Activated T-cell treated with anti-CD3 and anti-CD28 coated beads, Interleukin-2, amount 50 U/mL, for 48 hours (primary cell): Measurements from ENCODE around the gene LTBP4.
"Not testable (repeated sequence)": the region's sequence is repeated elsewhere in the genome, so short reads cannot be mapped to it uniquely, and the experiment has no call there.

ENCODE experiments used
- DNase-seq, 2 experiments: peaks; one replicate each; pipeline ENCODE4 v3.0.0-alpha.2; 2020

The LTBP4 gene, protein sequence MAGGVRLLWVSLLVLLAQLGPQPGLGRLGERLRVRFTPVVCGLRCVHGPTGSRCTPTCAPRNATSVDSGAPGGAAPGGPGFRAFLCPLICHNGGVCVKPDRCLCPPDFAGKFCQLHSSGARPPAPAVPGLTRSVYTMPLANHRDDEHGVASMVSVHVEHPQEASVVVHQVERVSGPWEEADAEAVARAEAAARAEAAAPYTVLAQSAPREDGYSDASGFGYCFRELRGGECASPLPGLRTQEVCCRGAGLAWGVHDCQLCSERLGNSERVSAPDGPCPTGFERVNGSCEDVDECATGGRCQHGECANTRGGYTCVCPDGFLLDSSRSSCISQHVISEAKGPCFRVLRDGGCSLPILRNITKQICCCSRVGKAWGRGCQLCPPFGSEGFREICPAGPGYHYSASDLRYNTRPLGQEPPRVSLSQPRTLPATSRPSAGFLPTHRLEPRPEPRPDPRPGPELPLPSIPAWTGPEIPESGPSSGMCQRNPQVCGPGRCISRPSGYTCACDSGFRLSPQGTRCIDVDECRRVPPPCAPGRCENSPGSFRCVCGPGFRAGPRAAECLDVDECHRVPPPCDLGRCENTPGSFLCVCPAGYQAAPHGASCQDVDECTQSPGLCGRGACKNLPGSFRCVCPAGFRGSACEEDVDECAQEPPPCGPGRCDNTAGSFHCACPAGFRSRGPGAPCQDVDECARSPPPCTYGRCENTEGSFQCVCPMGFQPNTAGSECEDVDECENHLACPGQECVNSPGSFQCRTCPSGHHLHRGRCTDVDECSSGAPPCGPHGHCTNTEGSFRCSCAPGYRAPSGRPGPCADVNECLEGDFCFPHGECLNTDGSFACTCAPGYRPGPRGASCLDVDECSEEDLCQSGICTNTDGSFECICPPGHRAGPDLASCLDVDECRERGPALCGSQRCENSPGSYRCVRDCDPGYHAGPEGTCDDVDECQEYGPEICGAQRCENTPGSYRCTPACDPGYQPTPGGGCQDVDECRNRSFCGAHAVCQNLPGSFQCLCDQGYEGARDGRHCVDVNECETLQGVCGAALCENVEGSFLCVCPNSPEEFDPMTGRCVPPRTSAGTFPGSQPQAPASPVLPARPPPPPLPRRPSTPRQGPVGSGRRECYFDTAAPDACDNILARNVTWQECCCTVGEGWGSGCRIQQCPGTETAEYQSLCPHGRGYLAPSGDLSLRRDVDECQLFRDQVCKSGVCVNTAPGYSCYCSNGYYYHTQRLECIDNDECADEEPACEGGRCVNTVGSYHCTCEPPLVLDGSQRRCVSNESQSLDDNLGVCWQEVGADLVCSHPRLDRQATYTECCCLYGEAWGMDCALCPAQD (N-terminal part only)

DNA sequence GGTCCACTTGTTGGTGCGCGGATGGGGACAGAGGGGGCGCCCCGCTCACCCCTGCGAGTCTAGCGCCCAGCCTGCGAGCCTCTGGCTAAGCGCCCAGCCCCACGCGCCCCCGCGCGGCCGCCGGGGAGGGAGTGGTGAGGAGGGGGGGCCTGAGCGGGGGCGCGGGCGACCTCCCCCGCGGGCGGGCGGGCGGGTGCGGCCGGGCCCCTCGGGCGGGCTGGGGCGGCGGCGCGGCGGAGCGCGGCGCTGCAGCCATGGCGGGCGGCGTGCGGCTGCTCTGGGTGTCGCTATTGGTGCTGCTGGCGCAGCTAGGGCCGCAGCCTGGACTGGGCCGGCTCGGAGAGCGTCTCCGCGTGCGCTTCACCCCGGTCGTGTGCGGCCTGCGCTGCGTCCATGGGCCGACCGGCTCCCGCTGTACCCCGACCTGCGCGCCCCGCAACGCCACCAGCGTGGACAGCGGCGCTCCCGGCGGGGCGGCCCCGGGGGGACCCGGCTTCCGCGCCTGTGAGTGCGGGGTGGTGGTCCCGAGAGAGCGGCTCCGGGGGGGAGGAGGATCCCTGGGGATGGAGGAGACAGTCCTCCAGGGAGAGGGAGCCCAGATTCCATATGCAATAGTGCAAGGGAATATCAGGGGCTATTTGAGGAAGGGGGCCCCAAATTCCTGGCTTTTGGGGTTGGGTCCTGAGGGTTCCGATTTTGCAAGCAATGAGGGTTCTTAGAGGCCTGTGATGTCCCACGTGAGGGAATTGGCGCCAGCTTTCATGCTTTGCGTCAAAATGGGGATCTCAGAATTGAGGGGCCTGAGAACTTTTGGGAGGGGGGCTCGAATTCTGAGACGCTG is at the start of gene LTBP4:
TSS of gene LTBP4 (plus strand) at position 236 of the 841 bp plus-strand sequence. CDS start at position 255, 19 bp downstream.
- DNase-seq = peak; percentile 54 to 58

DNA sequence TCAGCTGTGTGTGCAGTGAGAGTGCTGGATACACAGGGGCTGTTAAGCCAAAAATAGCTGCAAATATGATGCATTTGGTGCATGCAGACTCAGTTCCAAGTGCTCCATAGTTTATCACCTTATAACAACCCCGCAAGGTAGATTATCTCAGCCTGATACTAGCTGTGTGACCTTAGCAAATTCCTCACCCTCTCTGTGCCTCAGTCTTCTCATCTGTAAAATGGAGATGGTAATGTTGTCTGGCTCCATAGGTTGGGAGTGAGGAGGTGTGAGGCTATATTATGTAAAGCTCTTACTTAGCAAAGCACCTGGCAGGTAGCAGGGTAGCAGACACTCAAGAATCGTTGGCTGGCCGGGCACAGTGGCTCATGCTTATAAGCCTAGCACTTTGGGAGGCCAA is 48.3 kb upstream of the LTBP4 start:
- no peak for DNase-seq

DNA sequence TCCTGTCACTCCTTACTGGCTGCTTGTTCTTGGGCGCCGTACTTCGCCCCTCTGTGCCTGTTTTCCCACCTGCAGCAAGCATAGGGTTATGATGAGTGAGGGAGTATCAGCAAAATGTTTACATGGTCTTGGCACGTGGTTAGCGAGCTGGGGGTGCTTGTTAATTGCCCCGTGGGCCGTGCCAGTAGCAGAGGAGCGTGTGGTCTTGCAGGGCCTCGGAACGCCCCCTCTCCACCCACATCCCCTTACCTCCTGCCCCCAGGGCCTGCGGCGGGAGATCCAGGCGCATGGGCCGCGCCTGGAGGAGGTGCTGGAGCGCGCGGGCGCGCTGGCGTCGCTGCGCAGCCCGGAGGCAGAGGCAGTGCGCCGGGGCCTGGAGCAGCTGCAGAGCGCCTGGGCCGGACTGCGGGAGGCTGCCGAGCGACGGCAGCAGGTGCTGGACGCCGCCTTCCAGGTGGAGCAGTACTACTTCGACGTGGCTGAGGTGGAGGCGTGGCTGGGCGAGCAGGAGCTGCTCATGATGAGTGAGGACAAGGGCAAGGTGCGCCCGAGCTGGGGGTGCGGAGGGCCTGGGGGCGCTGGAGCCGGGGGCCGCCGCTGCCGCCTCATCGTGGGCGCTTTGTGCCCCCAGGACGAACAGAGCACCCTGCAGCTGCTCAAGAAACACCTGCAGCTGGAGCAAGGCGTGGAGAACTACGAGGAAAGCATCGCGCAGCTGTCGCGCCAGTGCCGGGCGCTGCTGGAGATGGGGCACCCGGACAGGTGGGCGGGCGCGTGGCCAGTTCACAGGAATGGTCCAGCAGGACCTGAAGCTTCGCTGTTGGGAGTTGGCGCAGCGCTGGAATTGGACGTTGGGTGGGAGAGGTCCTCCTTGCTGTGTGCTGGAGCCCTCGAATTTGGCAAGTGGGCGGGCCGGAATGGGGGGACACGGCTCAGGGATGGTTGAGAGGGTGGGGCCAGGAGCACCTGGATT is 47.0 kb upstream of the LTBP4 start:
- no peak for DNase-seq

DNA sequence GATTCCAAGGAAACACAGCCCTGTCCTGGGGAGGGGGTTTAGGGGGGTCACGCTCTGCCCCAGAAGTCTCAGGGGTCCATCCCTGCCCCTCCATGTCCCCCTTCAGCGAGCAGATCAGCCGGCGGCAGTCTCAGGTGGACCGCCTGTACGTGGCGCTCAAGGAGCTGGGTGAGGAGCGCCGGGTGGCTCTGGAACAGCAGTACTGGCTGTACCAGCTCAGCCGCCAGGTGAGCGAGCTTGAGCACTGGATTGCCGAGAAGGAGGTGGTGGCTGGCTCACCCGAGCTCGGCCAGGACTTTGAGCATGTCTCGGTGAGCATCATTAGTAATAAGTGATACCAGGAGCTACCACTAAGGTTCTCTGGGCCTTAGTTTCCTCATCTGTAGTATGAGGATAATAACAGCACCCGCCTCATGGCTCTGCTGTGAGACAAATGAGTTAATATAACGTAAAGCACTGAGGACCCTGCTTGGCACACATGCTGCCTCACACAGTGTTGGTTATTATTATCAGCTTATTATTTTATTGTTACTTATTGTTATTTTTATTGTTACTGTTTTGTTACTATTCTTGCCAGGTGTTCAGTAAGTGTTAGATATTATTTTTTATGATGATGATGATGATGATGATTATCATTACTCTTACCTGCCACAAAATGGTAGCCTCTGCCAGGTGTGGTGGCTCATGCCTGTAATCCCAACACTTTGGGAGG is 45.0 kb upstream of the LTBP4 start:
- no peak for DNase-seq

DNA sequence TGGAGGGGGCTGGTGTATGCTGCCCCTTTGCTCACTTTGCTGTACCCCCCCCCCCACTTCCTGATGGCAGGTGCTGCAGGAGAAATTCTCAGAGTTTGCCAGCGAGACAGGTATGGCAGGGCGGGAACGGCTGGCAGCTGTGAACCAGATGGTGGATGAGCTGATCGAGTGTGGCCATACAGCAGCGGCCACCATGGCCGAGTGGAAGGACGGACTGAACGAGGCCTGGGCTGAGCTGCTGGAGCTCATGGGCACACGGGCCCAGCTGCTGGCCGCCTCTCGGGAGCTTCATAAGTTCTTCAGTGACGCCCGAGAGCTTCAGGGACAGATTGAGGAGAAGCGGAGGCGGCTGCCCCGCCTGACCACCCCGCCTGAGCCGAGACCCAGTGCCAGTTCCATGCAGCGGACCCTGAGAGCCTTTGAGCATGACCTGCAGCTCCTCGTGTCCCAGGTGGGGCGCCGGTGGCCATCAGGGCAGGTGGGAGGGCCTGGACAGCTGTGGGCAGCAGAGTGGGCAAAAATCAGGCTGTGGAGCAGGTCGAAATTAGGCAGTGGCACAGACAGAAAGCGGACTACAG is 44.1 kb upstream of the LTBP4 start:
- DNase-seq = no peak

DNA sequence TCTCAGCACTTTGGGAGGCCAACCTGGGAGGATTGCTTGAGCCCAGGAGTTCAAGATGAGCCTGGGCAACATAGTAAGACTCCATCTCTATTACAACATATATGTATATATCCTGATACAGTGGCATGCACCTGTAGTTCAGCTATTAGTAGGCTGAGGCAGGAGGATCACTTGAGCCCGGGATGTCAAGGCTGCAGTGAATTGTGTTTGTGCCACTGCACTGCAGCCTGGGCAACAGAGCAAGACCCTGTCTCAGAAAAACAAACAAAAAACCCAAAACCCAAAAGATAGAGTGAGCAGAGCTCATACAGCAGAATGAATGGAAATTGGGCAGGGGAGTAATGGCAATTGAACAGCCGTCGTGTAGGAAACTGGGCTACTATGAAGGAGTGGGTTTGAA is 41.8 kb upstream of the LTBP4 start:
- no peak for DNase-seq

DNA sequence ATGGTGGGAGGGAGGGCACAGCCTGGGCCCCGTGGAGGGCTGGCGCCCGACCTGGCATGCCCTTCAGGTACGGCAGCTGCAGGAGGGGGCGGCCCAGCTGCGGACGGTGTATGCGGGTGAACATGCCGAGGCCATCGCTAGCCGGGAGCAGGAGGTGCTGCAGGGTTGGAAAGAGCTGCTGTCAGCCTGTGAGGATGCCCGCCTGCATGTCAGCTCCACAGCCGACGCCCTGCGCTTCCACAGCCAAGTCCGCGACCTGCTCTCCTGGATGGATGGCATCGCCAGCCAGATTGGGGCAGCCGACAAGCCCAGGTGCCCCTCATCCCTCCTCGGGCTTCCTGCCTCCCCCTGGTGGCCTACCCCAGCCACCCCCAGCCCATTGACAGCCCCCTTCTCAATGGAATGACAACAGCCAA is 41.1 kb upstream of the LTBP4 start:
- no peak for DNase-seq

DNA sequence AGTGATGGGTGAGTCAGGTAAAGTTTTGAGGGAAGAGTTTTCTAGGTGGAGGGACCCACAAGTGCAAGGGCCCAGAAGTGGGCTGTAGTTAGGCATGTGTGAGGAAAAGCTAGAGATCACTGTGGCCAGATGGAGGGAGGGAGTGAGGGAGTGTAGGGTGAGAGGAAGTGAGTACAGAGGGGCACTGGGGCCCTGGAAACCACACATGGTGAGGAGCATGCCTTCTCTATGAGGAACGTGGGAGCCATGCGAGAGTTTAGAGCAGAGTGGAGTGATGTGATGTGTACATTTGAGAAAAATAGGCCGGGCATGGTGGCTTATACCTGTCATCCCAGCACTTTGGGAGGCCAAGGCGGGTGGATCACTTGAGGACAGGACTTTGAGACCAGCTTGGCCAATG is 39.2 kb upstream of the LTBP4 start:
- DNase-seq = no peak

DNA sequence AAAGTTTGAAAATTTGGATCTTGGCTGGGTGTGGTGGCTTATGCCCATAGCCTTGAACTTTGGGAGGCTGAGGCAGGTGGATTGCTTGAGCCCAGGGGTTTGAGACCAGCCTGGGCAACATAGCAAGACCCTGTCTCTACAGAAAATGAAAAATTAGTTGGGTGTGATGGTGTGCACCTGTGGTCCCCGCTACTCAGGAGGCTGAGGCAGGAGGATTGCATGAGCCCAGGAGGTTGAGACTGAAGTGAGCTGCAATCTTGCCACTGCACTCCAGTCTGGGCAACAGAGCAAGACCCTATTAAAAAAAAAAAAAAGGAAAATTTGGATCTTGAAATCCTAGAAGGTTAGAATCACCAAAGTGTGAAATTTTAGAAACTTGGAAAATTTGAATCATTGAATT is 36.6 kb upstream of the LTBP4 start:
- DNase-seq = not testable (repeated sequence)

DNA sequence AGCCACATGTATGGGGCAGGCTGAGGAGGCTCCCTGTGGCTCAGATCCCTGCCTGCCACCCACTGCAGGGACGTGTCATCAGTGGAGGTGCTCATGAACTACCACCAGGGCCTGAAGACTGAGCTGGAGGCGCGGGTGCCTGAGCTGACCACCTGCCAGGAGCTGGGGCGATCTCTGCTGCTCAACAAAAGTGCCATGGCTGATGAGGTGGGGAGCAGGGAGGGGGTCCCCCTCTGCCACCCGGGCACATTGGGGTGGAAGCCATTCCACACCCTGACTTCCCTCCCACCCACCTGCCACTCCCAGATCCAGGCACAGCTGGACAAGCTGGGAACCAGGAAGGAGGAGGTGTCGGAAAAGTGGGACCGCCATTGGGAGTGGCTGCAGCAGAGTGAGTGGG is 35.8 kb upstream of the LTBP4 start:
- no peak for DNase-seq

DNA sequence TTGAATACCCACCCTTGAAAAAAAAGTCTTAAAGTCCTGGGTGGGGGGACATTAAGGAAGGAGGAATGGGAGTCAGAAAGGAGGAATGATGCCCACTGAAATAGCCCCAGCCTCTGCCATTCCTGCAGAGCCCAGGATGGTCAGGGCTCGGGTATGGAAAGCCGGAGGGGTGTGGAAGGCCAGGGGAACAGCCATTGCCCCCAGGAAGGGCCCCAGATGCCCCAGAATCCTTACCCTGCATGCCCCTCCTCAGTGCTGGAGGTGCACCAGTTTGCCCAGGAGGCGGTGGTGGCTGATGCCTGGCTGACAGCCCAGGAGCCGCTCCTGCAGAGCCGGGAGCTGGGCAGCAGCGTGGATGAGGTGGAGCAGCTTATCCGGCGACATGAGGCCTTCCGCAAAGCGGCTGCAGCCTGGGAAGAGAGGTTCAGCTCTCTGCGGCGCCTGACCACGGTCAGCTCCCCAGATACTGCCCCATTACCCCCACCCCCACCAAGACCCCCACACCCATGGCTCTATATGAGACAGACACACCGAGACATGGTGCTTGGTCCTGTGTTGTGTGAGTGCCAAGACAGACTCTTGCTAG is 35.2 kb upstream of the LTBP4 start:
- no peak for DNase-seq

DNA sequence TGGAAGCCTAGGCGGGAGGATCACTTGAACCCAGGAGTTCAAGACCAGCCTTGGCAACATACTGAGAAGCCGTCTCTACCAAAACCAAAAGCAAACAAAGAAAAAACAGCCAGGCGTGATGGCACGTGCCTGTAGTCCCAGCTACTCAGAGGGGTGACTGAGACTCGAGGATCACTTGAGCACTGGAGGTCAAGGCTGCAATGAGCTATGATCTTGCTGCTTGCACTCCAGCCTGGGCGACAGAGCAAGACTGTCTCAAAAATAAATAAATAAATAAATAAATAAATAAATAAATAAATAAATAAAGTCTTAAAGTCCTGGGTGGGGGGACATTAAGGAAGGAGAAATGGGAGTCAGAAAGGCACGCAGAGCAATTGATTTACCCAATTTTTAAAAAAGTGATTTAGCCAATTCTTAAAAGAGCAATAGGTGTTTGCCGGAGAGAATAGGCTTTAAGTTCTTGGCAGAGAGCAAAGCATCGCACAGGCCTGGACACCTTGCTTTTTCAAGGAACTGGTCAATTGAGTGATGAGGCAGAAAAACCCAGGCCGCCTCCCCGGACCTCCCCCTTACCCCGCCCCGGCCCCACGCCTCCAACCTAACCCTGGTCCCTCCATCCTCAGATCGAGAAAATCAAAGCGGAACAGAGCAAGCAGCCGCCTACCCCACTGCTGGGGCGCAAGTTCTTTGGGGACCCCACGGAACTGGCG is 34.0 kb upstream of the LTBP4 start:
- no peak for DNase-seq

DNA sequence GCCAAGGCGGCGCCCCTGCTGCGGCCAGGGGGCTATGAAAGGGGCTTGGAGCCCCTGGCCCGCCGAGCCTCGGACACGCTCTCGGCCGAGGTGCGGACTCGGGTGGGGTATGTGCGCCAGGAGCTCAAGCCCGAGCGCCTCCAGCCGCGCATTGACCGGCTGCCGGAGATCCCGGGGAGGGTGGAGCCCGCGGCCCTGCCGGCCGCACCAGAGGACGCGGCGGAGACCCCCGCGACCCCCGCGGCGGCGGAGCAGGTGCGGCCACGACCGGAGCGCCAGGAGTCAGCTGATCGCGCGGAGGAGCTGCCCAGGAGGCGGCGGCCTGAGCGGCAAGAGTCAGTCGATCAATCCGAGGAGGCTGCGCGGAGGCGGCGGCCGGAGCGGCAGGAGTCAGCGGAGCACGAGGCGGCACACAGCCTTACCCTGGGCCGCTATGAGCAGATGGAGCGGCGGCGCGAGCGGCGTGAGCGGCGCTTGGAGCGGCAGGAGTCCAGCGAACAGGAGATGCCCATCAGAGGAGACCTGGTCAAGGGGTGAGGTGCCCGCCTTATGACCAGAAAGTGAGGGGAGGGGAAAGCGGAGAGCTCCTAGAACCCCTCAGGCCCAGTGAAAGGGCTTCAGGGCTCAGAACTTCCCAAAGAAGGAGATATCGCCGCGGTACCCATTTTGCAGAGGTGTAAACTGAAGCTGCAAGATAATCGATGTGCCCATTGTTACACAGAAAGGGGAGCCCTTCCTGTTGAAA is 33.2 kb upstream of the LTBP4 start:
- no peak for DNase-seq

DNA sequence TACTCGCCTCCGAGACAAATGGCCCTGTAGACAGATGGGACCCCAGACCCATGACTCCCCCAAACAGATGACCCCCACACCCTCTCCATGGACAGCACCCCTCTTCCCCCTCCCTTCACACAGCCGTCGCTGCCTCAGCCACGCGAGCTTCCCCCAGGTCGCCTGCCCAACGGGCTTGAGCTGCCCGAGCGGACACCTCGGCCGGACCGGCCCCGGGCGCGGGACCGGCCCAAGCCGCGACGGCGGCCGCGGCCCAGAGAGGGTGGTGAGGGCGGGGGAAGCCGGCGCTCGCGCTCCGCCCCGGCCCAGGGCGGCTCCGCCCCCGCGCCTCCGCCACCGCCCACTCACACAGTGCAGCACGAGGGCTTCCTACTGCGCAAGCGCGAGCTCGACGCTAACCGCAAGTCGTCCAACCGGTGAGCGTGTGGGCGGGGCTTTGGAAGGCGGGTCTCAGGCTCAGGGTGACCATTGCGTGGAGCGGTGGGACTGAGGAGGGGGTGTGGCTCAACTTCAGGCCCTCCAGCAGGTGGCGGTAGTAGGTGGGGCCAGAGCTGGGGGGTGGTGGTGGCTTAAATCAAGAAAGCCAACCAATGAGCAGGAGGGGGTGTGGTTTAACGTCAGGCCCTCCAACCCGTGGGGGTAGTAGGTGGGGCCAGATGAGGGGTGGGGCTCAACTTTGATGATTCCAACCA is 30.7 kb upstream of the LTBP4 start:
- DNase-seq = peak; percentile 97

DNA sequence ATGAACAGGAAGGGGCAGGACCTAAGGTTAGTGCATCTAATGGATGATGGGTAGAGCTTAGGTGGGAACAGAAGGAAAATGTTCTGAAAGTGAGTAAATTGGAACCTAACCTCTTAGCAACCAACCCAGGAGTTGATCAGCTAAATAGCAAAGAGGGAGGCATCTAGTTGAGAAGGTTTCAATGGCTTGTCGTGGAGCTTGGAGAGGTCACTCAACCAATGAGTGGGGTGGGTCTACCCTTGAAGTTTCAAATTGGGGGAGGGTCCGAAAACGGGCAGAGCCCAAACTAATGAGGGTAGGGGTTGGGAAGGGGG is 30.2 kb upstream of the LTBP4 start:
- no peak for DNase-seq

DNA sequence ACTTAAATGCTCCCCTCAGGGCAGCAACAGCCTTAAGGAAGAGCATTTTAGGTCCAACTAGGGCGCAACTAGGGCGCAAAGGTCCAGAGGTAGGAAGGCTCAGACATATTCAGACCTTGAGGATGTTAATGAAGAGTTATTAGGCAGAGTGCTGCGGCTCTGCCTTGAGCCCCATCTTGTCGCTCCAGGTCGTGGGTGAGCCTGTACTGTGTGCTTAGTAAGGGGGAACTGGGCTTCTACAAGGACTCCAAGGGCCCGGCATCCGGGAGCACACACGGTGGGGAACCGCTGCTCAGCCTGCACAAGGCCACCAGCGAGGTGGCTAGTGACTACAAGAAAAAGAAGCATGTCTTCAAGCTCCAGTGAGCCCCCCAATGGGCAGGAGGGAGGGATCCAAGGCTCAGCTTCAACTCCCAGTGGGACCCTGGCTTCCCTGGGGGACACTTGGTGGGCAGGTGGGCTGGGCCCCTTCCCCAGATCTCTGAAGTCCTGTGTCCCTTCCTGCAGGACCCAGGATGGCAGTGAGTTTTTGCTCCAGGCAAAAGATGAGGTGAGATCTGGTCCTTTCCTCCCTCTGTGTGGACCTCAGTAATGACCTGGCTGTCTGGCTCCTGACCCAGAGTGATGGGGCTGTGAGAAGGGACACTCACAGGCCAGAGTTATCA is 29.2 kb upstream of the LTBP4 start:
- DNase-seq = no peak

DNA sequence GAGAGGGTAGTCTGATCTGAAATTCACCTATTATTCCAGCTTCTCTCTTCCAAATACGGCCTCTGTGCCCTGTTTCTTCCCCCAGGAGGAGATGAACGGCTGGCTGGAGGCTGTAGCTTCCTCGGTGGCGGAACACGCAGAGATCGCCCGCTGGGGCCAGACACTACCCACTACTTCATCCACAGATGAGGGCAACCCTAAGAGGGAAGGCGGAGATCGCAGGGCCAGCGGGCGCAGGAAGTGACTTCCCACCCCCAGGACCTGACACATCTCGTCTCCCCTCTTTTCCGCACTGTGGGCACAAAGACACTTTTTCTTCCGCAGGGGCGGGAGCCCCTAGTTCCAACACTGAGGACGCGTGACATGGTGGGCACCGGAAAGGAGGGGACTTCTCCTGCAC is 25.8 kb upstream of the LTBP4 start:
- DNase-seq = no peak
